Anterior cingulate cortex (tissue), 58 donors: ENCODE measurements around the gene CREB1.

Experiments
- DNase-seq, 58 donors: peaks; one replicate each; lab custom pipeline; 2025; lab: John Stamatoyannopoulos, UW

Gene CREB1

GRCh38 chr2:207502577-207503198 is 27.1 kb upstream of the CREB1 start:
- no peak for DNase-seq

- peak in 3 of 58 donors; percentile 2 to 20 (median 8) for DNase-seq
Observed at GRCh38 chr2:207503234-207503633, 26.5 kb upstream of the CREB1 start.

- DNase-seq: peak in 14 of 58 donors; percentile 3 to 46 (median 20)
Observed at GRCh38 chr2:207504513-207505170, 25.1 kb upstream of the CREB1 start.

GRCh38 chr2:207505171-207505570 is 24.6 kb upstream of the CREB1 start:
- no peak for DNase-seq

GRCh38 chr2:207505728-207506127 is 24.0 kb upstream of the CREB1 start:
- DNase-seq: no peak

- no peak for DNase-seq
Observed at GRCh38 chr2:207506426-207506825, 23.3 kb upstream of the CREB1 start.

- no peak for DNase-seq
Observed at GRCh38 chr2:207510148-207510547, 19.6 kb upstream of the CREB1 start.

GRCh38 chr2:207511851-207512250 is 17.9 kb upstream of the CREB1 start:
- DNase-seq: no peak

GRCh38 chr2:207512356-207512755 is 17.4 kb upstream of the CREB1 start:
- DNase-seq: no peak

- no peak for DNase-seq
Observed at GRCh38 chr2:207513551-207514257, 16.1 kb upstream of the CREB1 start.

GRCh38 chr2:207514451-207514850 is 15.3 kb upstream of the CREB1 start:
- no peak for DNase-seq

GRCh38 chr2:207515671-207516070 is 14.1 kb upstream of the CREB1 start:
- DNase-seq: no peak

- no peak for DNase-seq
Observed at GRCh38 chr2:207516206-207516605, 13.6 kb upstream of the CREB1 start.

GRCh38 chr2:207523005-207523404 is 6.8 kb upstream of the CREB1 start:
- no peak for DNase-seq

- no peak for DNase-seq
Observed at GRCh38 chr2:207525296-207525695, 4.5 kb upstream of the CREB1 start.

GRCh38 chr2:207528980-207529329 is 807 bp upstream of the CREB1 start:
- DNase-seq: peak in 7 of 58 donors; percentile 32 to 52 (median 38)

- peak in 39 of 58 donors; percentile 2 to 60 (median 20) for DNase-seq
Observed at GRCh38 chr2:207530160-207531031, 634 bp downstream of the CREB1 start.

- DNase-seq: no peak
Observed at GRCh38 chr2:207531032-207531952, 1.5 kb downstream of the CREB1 start.

GRCh38 chr2:207532676-207533075 is 2.9 kb downstream of the CREB1 start:
- DNase-seq: no peak
